ENCODE results near the gene TRPC3.

- TF ChIP-seq ZNF565 (CRISPR knock-in tag; conservative IDR thresholded peaks at IDR 0.05; ENCODE audit: low read depth) (no peak), OSR1 (CRISPR knock-in tag; IDR thresholded peaks at IDR 0.05) (no peak)
- TF ChIP-seq, protein P1, sequence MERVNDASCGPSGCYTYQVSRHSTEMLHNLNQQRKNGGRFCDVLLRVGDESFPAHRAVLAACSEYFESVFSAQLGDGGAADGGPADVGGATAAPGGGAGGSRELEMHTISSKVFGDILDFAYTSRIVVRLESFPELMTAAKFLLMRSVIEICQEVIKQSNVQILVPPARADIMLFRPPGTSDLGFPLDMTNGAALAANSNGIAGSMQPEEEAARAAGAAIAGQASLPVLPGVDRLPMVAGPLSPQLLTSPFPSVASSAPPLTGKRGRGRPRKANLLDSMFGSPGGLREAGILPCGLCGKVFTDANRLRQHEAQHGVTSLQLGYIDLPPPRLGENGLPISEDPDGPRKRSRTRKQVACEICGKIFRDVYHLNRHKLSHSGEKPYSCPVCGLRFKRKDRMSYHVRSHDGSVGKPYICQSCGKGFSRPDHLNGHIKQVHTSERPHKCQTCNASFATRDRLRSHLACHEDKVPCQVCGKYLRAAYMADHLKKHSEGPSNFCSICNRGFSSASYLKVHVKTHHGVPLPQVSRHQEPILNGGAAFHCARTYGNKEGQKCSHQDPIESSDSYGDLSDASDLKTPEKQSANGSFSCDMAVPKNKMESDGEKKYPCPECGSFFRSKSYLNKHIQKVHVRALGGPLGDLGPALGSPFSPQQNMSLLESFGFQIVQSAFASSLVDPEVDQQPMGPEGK (CRISPR knock-in tag; IDR thresholded peaks at IDR 0.05; ENCODE audit: borderline replicate concordance) = no peak
Measured at GRCh38 chr4:121968859-121969258, 17.0 kb upstream of the TRPC3 start.

Measured in SK-N-SH treated with all-trans-retinoic acid at 6 μM for 48 hours (cell line).